T47D (cell line): ENCODE results near the gene ADD1.
A peak's percentile ranks its signal among the peaks of the same experiment; 100 is the strongest.
"Not testable (repeated sequence)": the region's sequence is repeated elsewhere in the genome, so short reads cannot be mapped to it uniquely, and the experiment has no call there.

Source experiments
- DNase-seq, 2 experiments: peaks; one replicate each; pipeline versions ENCODE4 v3.0.0 to v3.0.0-alpha.2; 2011 to 2012; ENCODE audit warnings: low read depth in 1 of 2, low spot score in 1 of 2
- JUND ChIP-seq: IDR thresholded peaks from 2 replicates; pipeline ENCODE4 v1.6.1; 2012; ENCODE audit warnings: low read depth
- in situ Hi-C: cut with HindIII; loops from 2 replicates; pipeline ENCODE4 v1.10.0; 2016; ENCODE audit warnings: low sequenced_read_pairs, low pct_unique_long_range_greater_than_20kb

Gene ADD1

GRCh38 chr4:2909583-2909982 lies 65.9 kb downstream of the ADD1 start:
- in situ Hi-C loops: no loop called here
- DNase-seq: no peak
- TF ChIP-seq JUND: no peak

- in situ Hi-C loops: no loop called here
- no peak for TF ChIP-seq JUND
- peak in 1 of 2 experiments; percentile 31 for DNase-seq
Measured at GRCh38 chr4:2910409-2910808, 66.8 kb downstream of the ADD1 start.

GRCh38 chr4:2911868-2912267 lies 68.2 kb downstream of the ADD1 start:
- no peak for TF ChIP-seq JUND
- DNase-seq: no peak
- in situ Hi-C loops: no loop called here

- in situ Hi-C loops: no loop called here
- no peak for DNase-seq
- no peak for TF ChIP-seq JUND
Measured at GRCh38 chr4:2913168-2913567, 69.5 kb downstream of the ADD1 start.

GRCh38 chr4:2914256-2915126 lies 70.8 kb downstream of the ADD1 start:
- TF ChIP-seq JUND: no peak
- DNase-seq: no peak
- in situ Hi-C loops: no loop called here

- in situ Hi-C loops: no loop called here
- DNase-seq: no peak
- TF ChIP-seq JUND: no peak
Measured at GRCh38 chr4:2915789-2916188, 72.1 kb downstream of the ADD1 start.

- in situ Hi-C loops, DNase-seq: not testable (repeated sequence)
Measured at GRCh38 chr4:2916696-2917095, 73.1 kb downstream of the ADD1 start.

- DNase-seq, in situ Hi-C loops: not testable (repeated sequence)
Measured at GRCh38 chr4:2918300-2918699, 74.7 kb downstream of the ADD1 start.

- in situ Hi-C loops, DNase-seq: not testable (repeated sequence)
Measured at GRCh38 chr4:2918714-2919113, 75.1 kb downstream of the ADD1 start.

- DNase-seq: not testable (repeated sequence)
Measured at GRCh38 chr4:2922453-2923101, 78.9 kb downstream of the ADD1 start.

GRCh38 chr4:2923141-2923551 lies 79.5 kb downstream of the ADD1 start:
- DNase-seq: no peak
- TF ChIP-seq JUND: no peak
- in situ Hi-C loops: no loop called here

More at GRCh38 chr4:2922453-2923101, 78.9 kb downstream of the ADD1 start:
- in situ Hi-C loops: not testable (repeated sequence)

- no peak for TF ChIP-seq JUND
- in situ Hi-C loops: no loop called here
- no peak for DNase-seq
Measured at GRCh38 chr4:2923668-2924173, 80.1 kb downstream of the ADD1 start.

- in situ Hi-C loops: no loop called here
- no peak for DNase-seq
- TF ChIP-seq JUND: no peak
Measured at GRCh38 chr4:2924286-2924685, 80.6 kb downstream of the ADD1 start.
